ENCODE results near the gene STARD7. TPM values are rescaled to one million over a fixed set of nuclear protein-coding genes. Genes with fewer than 3 reads are reported as not detected.

The STARD7 gene
- total and polyA plus RNA-seq, 9 of the 15 experiments (the other 6 are each of a cell fraction or from before 2014, with no cell fraction given) = 90.9 to 196 (median 145) TPM

GRCh38 chr2:96212339-96212738 is 3.7 kb upstream of the STARD7 start:
- 85% methylated on average over 4 of the region's 4 CpGs for WGBS (ENCODE audit: insufficient coverage, low coverage, missing lambda C conversion rate)
- CTCF ChIA-PET (ENCODE audit: low intra/inter-chr PET ratio) = no interaction called here
- no TSS peak for BruUV-seq (replicated peaks)
- H3K79me2 ChIP-seq (ENCODE audit: control insufficient read depth, insufficient read depth, low read length) = peaks cover 28% of the 10 kb centered on the region
- intact Hi-C loops (cut with micrococcal nuclease) (no loop called here), in situ Hi-C loops (cut with MboI) (no loop called here)
- POLR2A ChIA-PET = interaction anchor here (0.6 to 1.2 kb wide), 2 partner anchors 13 to 16 kb away, joined by 3 read pairs; no protein-coding TSS in a partner anchor
- peaks cover 5% of the 10 kb centered on the region; the same call in 2 of the 3 replicates for H3K36me3 ChIP-seq (ENCODE audit: control insufficient read depth, insufficient read depth, low read length)
- peaks cover 7% of the 10 kb centered on the region for H4K20me1 ChIP-seq (replicated peaks; ENCODE audit: control insufficient read depth, insufficient read depth, low read length)
- H3K4me3 ChIP-seq = no peak overlapping the region
- no peak overlapping the region for H3K9ac ChIP-seq (ENCODE audit: insufficient read depth in 1 of 2, low read depth in 2 of 2, low read length in 2 of 2)
- no peaks in the 10 kb centered on the region for H3K27me3 ChIP-seq (ENCODE audit: control insufficient read depth in 2 of 2, insufficient read depth in 2 of 2, low read length in 2 of 2)
- ATAC-seq (no peak), DNase-seq (ENCODE audit: extremely low read depth in 1 of 4, low spot score in 3 of 4) (no peak), FAIRE-seq (no peak)
- peaks cover 8 to 12% of the 10 kb centered on the region in 2 experiments; a peak in 4 of 5 replicates for H3K4me1 ChIP-seq (replicated peaks in 1 of 2; ENCODE audit: control insufficient read depth in 2 of 2, insufficient read depth in 2 of 2, low read length in 2 of 2)
- no peak overlapping the region for H2AFZ ChIP-seq (ENCODE audit: low read depth, low read length)
- H3K9me3 ChIP-seq (replicated peaks; ENCODE audit: control insufficient read depth, insufficient read depth, low read depth, low read length) = no peaks in the 10 kb centered on the region
- no peaks in the 10 kb centered on the region for H3K9me1 ChIP-seq (ENCODE audit: control insufficient read depth, insufficient read depth, low read length)
- H3K4me2 ChIP-seq (ENCODE audit: insufficient read depth, low read length) = no peak overlapping the region
- no peak overlapping the region for H3K27ac ChIP-seq (ENCODE audit: extremely low read depth, low read depth, low read length)
- TF ChIP-seq HDAC2 (IDR thresholded peaks at IDR 0.05) = no peak
- TF ChIP-seq, protein P1, sequence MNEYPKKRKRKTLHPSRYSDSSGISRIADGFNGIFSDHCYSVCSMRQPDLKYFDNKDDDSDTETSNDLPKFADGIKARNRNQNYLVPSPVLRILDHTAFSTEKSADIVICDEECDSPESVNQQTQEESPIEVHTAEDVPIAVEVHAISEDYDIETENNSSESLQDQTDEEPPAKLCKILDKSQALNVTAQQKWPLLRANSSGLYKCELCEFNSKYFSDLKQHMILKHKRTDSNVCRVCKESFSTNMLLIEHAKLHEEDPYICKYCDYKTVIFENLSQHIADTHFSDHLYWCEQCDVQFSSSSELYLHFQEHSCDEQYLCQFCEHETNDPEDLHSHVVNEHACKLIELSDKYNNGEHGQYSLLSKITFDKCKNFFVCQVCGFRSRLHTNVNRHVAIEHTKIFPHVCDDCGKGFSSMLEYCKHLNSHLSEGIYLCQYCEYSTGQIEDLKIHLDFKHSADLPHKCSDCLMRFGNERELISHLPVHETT (CRISPR knock-in tag; conservative IDR thresholded peaks at IDR 0.05 in 1 of 2, IDR thresholded peaks at IDR 0.05 in 1 of 2) = no peak
- TF ChIP-seq KLF6 (CRISPR knock-in tag; IDR thresholded peaks at IDR 0.05; ENCODE audit: borderline replicate concordance) = no peak
- TF ChIP-seq LARP7 (IDR thresholded peaks at IDR 0.05) = no peak
- TF ChIP-seq MAFF (IDR thresholded peaks at IDR 0.05; ENCODE audit: low read length) = peak; percentile 83
- TF ChIP-seq ZNF384 (IDR thresholded peaks at IDR 0.05; ENCODE audit: low read depth, low read length) = no peak
- TF ChIP-seq ZNF316 (IDR thresholded peaks at IDR 0.05) = peak; percentile 88
- TF ChIP-seq CBX3 (IDR thresholded peaks at IDR 0.05; ENCODE audit: borderline replicate concordance in 1 of 2, low read length in 2 of 2) = no peak
- TF ChIP-seq ZC3H8 (IDR thresholded peaks at IDR 0.05) = no peak
- no peak for TF ChIP-seq HNRNPL (IDR thresholded peaks at IDR 0.05; ENCODE audit: low read depth, low read length)
- no peak for TF ChIP-seq RBM39 (optimal IDR thresholded peaks at IDR 0.05; ENCODE audit: low read depth, low read length)
- TF ChIP-seq HNRNPLL (IDR thresholded peaks at IDR 0.05; ENCODE audit: low read depth, low read length, poor library complexity, severe bottlenecking) = no peak
- TF ChIP-seq PML (IDR thresholded peaks at IDR 0.05; ENCODE audit: low read length) = no peak
- peak; percentile 81 for TF ChIP-seq C11orf30 (IDR thresholded peaks at IDR 0.05; ENCODE audit: low read depth)
- no peak for TF ChIP-seq E2F8 (IDR thresholded peaks at IDR 0.05; ENCODE audit: low read depth, partially characterized antibody)
- no peak for TF ChIP-seq ZNF79 (CRISPR knock-in tag; IDR thresholded peaks at IDR 0.05; ENCODE audit: low read depth)
- TF ChIP-seq AFF4 (CRISPR knock-in tag; IDR thresholded peaks at IDR 0.05) = no peak

All from K562 (cell line).